DMS153 treated with DMSO at 0.1 percent for 48 hours (cell line): ENCODE data around the gene ARHGEF11.
"Not testable (repeated sequence)": the region's sequence is repeated elsewhere in the genome, so short reads cannot be mapped to it uniquely, and the experiment has no call there.

Experiments
- DNase-seq: peaks from one replicate; lab custom pipeline; 2025; ENCODE audit not compliant: unreplicated experiment; lab: John Stamatoyannopoulos, UW

Gene ARHGEF11

DNA sequence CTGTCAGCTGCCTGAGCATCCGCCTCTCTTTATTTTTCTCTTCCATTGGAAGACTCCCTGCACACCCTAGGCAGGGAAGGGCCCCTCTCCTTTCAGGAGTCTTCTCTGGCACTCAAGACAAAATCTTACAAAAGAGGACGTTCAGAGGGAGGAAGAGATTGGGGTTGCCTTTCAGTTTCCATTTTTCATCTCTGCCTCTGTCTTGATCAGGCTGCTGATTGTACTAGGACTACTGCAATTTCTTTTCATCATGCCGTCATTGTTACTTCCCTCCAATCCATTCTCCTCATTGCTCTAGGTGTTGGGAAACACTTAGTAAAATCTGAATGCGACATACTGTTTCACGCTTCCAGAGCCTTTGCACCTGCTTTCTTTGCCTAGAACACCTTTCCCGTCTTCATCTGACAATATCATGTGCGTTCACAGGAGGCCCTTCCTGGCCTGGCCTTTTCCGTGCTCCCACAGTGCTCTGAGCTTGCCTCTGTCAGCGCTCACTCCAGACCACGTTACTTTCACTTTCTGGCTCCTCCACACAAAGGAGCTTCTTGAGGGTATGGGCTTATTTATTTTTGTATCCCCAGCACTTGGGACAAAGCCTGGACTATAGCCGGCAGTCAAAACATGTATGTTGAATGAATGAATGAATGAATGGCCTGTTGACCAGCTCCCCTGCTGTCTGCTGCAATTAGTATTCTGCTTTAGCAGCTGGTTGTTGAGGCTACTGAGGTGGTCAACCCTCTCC lies 114.2 kb downstream of the ARHGEF11 start:
- peak; percentile 26 for DNase-seq

DNA sequence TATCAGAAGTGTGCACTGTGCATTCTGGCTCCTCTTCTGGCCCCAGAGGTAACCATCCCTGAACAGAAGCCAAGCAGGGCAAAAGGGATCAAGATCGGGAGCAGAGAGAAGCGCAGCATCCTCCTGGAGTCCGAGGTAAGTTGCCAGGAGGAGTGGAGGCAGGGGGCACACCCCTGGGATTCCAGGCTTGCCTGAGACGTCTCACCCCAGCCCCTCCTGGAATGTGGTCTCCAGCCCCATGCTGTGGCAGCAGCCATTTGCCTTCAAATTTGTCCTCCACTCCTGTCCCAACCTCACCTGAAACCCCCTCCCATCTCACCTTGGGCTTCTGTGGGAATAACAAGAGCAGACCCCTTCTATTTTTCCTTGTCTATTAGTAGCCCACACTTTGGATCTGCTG lies 115.1 kb downstream of the ARHGEF11 start:
- no peak for DNase-seq

DNA sequence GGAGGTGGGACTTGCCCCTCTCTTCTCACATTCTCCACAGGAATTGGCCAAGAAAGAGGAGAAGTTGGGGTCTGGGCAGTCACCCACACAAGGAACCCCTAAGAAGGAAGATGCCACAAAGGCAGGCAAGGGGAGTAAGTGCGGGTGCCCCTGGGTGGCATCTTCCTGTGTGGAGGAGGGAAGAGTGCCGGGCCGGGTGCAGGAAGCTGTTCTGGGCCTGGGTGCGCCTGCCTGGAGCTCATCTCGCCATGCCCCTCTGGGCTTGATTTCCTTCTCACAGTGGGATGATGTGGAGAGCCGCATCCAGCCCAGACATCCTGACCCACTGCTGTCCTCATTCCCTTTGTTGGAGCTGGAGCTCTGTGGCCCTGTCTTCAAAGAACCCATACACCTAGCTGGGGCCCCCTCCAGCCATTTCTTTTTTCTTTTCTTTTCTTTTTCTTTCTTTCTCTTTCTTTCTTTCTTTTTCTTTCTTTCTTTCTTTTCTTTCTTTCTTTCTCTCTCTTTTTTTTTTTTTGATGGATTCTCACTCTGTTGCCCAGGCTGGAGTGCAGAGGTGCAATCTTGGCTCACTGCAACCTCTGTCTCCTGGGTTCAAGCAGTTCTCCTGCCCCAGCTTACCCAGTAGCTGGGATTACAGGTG lies 115.8 kb downstream of the ARHGEF11 start:
- no peak for DNase-seq

DNA sequence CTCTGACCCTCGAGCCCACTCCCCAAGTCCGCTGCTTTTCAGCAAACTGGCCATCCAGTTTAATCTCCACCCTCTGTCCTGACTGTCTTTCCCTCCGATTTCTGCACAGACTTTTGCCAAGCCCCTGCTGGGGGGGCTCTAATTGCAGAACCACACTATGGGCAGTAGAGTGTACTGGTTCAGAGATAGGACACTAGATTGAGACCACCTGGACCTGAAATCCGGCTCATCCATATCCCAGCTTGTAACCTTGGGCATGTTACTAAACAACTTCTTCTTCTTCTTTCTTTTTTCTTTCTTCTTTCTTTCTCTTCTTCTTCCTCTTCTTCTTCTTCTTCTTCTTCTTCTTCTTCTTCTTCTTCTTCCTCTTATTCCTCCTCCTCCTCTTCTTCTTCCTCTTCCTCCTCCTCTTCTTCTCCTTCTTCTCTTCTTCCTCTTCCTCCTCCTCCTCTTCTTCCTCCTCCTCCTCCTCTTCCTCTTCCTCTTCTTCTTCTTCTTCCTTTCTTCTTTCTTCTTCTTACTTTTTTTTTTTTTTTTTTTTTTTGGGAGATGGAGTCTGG lies 117.4 kb downstream of the ARHGEF11 start:
- no peak for DNase-seq

DNA sequence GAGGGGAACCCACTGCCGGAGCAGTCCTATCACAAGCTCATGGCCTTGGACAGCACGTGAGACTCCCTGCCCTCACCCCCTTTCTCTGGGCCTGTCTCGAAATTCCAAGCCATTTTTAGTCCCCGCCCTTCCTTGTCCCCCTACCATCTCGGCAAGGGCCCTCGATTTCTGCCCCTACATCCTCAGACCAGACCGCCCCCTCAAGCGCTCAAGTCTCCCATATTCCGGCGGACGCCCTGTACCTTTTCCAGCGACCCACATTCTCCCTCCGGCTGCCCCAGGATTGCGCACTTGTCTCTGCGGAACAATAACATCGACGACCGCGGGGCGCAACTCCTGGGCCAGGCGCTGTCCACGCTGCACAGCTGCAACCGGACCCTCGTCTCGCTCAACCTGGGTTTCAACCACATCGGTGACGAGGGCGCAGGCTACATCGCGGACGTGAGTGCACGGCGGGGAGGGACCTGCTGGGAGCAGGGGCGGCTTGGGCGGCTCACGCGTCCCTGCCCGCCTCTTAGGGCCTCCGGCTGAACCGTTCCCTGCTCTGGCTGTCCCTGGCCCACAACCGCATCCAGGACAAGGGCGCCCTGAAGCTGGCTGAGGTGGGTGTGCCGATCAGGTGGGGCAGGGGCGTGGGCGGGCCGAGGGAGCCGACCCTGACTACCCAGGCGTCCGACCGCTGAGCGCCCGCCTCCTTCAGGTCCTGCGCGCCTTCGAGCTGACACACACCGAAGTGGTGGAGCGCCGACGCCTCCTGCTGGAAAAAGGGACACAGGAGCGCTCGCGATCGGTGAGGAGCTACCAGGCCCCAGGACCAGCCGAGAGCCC lies 118.1 kb downstream of the ARHGEF11 start:
- DNase-seq: peak; percentile 69

DNA sequence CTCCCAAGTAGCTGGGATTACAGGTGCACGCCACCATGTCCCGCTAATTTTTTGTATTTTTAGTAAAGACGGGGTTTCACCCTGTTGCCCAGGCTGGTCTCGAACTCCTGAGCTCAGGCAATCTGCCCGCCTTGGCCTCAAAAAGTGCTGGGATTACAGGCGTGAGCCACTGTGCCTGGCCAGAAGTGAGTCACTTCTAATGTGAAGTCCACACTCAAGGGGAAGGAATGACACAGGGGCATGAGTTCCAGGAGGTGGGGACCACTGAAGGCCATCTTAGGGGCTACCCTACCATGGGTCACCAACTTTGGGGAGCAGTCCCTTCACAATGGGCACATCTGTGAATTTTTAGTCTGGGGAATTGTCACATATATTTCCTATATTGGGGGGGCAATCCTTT lies 118.8 kb downstream of the ARHGEF11 start:
- not testable (repeated sequence) for DNase-seq

DNA sequence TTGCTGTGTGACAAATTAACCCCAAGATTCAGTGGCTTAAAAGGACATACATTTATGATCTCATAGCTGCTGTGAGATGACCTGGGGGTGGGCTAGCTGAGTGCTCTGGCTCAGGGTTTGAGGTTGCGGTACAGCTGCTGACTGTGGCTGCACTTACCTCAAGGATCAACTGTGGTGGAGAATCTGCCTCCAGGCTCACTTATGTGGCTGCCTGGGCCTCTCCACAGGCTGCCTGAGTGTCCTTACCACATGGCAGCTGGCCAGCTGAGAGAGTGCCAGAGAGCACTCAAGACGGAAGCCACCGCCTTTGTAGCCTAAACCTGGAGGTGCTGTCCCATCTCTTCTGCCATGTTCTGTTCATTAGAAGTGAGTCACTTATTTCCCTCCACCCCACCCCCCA lies 119.4 kb downstream of the ARHGEF11 start:
- no peak for DNase-seq

DNA sequence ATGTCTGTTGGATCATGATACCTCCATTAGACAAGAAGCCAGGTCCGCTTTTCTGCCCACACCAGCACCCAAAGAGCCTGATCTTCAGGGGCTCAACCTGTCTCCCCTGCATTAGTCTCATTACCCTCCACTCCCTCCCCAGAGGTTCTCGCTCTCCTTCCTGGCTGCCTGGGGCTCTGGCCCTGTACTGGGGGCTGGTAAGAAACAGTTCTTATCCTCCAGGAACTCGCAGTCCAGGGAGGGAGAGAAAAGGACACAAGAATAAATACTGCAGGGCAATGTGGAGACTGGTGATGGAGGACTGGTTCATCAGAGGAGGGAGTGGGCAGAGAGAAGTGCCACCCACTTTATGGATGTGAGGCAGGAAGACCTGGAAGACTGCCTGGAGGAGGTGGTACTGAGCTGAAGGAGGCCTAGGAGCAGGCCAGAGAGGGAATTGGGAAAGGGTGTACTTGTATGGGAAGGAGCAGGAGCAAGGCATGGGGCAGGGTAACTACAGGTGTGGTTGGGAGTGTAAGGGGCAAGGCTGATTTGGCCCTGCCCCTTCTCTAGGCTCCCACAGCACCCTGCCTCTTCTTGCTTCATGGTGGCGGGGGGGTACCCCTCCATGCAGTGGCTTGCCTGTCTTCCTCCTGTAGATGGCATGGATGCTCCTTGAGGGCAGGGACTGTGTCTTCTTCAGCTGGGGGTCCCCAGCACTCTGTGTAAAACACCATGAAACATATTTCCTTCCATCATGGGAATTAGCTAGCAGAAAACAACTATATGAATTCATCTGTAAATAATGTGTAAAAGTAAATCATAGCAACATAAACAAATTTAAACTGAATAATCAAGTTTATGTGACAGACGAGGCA lies 120.2 kb downstream of the ARHGEF11 start:
- DNase-seq: no peak

DNA sequence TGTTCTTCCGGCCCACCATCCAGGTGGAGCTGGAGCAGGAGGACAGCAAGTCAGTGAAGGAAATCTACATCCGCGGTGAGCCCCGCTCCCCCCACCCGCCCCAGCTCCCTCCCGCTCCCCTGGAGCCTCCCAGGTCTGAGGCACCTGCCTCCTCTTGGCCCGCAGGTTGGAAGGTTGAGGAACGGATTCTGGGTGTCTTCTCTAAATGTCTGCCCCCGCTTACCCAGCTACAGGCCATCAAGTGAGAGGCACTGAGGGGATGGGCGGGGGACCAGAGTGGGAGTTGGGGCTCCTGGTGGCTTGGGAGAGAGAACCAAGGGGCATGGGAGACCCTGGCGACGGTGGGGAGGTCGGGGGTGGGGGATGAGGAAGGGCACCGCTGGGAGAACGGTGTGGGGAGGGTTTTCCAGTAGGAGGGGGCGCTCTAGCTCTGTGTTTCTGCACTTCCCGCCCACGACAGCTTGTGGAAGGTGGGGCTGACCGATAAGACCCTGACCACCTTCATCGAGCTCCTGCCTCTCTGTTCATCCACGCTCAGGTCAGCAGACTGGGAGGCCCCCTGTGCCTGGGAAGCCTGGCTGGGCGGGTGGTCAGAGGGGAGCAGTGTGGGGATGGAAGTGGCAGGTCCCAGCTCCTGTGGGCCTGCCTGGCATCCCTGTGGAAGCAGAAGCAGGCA lies 120.9 kb downstream of the ARHGEF11 start:
- no peak for DNase-seq

DNA sequence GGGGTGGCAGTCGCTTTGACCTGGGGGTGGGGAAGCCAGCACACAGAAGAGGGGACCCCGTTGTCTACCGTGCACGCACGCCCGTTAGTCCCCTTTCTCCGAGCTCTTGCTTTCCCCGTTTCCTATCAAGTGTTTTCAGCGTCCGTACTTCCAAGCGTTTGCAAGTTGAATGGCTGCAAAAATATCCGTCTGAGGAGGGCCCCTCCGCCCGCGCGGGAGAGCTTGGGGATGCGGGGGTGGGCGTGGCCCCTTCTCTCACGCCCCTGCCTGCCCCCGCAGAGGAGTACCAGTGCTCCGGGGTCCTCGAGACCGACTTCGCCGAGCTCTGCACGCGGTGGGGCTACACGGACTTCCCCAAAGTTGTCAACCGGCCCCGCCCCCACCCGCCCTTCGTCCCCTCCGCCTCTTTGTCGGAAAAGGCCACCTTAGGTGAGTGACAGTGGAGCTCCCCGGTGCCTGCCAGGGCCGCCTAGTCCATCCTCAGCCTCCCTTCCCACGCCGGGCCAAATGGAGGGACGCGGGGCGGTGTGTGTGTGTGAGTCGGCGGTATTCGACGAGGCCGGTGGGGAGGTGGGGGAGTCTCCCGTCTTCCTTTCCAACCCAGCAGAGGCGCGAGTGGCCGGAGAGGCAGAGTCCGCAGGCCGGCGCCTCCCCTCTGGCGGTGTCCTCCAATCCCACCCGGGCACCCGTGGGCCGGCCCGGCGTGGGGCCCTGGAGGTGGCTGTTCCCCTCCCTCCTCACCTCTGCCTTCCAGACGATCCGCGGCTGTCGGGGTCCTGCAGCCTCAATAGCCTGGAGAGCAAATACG lies 121.7 kb downstream of the ARHGEF11 start:
- DNase-seq: no peak

DNA sequence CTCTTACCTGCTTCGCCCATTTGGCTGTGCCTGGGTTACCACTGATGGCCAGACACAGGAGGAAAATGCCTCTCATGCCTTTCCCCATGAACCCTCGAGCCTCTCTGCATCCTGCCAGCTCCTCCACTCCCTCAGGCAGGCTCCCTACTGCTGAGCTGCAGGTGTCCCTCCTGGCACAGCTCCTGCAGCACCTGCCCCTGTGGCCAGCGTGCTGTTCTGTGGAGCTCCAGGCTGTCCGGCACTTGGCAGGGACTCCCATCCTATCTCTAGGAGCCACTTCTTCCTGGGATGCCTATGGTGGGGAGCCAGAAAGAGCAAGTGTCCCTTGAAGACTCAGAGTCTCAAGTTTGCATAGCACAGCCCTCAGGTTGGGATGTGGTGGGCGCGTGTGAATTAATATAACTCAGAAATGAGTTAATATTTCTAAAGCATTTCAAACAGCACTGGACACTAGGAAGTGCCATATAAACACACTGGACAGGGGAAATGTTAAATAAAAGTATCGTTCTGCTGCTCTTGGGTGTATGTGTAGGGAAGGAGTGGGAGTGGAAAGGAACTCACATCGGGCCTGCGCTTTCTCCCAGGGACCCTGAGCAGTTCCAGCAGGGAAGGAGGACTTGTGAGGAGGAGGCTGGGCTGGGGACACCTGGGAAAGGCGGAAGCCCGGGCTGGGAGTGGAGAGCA lies 122.4 kb downstream of the ARHGEF11 start:
- peak; percentile 23 for DNase-seq

DNA sequence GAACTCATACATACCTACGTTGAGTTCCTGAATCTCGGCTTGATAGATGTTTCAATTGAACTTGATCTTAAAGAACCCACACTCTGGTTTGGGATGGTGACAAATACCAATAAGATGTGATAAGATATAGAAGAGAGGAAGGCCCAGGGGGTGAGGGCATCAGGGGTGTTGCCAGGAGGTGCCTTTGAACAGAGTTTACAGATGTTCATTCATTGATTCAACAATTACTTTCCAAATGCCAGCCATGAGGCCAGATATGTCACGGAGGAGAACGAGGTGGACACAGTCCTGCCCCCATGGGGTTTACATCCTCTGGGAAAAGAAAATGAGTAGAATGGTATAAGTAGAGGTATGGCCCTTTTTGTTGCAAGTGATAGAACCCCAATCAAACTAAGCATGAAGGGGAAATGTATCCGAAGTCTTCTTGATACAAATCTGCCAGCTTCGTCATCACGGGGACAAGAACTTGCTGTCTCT lies 124.5 kb downstream of the ARHGEF11 start:
- DNase-seq: no peak

DNA sequence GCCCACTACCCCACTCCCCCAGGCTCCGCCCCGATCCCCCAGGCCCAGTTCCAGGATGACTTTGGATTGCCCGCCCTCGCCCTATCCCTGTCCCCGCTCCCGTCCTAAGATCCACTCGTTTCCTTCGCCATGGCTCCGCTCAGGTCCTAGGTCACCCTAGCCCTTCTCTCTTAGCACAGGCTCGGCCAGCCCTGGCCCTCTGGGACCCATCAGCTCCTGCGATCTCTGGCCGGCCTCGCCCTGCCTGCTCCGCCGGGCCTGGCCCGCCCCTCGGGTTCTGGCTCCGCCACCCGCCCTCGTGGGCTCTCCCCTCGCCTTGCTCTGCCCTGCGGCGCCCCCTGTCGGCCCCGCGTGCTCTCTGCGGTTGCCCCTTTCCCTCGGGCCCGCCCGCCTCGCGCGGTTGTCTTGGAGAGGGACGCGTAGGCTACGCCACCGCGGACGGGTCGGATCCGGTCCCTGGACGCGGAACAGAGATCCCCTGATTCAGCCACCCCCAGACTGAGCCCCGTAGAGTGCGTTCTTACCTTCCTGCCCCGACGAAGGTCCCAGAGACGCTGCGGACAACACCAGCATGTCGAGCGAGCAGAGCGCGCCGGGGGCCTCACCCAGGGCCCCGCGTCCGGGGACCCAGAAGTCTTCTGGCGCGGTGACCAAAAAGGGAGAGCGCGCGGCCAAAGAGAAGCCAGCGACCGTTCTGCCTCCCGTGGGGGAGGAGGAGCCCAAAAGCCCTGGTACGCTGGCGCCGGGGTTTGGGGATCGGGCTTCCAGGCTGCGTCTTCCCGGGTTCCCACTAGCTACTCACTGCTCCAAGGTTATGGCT lies 125.1 kb downstream of the ARHGEF11 start, which contains the start of gene LRRC71:
Gene LRRC71 (plus strand): TSS at position 400 of the 820 bp plus-strand sequence. CDS start 172 bp downstream, at position 572.
- peak; percentile 45 for DNase-seq

DNA sequence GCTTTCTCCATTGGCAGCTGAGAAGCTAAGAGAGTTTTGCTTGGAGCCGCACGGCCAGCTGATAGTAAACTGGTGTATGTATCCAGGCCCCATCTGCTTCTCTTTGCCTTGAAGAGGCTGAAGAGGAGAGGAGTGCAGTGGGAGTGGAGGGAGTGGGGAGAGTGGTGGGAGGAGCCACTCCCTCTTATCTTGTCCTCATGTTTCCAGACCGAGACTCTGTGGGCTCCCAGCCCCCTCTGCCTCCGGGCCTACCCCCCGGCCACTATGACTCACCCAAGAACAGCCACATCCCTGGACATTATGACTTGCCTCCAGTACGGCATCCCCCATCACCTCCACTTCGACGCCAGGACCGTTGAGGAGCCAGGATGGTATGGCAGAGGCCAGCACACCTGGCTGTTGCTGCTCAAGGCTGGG lies 131.1 kb downstream of the ARHGEF11 start:
- no peak for DNase-seq

DNA sequence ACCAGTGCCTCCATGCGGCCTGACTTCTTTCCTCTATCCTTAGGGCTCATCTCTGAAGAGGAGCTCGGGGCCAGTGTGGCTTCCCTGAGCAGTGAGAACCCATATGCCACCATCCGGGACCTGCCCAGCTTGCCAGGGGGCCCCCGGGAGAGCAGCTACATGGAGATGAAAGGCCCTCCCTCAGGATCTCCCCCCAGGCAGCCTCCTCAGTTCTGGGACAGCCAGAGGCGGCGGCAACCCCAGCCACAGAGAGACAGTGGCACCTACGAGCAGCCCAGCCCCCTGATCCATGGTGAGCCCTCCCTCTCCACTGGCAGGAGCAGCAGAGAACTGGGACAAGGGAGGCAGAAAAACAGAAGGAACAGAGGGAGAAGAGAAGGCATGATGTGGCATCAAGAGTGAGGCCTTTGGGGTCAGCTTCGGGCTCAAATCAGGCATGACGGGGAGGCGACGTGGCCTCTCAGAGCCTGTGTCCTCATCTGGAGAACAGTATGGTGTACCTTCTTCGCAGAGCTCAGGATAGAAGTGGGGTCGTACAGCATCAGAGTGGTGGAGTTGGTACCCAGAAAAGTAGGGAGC lies 131.6 kb downstream of the ARHGEF11 start:
- no peak for DNase-seq

DNA sequence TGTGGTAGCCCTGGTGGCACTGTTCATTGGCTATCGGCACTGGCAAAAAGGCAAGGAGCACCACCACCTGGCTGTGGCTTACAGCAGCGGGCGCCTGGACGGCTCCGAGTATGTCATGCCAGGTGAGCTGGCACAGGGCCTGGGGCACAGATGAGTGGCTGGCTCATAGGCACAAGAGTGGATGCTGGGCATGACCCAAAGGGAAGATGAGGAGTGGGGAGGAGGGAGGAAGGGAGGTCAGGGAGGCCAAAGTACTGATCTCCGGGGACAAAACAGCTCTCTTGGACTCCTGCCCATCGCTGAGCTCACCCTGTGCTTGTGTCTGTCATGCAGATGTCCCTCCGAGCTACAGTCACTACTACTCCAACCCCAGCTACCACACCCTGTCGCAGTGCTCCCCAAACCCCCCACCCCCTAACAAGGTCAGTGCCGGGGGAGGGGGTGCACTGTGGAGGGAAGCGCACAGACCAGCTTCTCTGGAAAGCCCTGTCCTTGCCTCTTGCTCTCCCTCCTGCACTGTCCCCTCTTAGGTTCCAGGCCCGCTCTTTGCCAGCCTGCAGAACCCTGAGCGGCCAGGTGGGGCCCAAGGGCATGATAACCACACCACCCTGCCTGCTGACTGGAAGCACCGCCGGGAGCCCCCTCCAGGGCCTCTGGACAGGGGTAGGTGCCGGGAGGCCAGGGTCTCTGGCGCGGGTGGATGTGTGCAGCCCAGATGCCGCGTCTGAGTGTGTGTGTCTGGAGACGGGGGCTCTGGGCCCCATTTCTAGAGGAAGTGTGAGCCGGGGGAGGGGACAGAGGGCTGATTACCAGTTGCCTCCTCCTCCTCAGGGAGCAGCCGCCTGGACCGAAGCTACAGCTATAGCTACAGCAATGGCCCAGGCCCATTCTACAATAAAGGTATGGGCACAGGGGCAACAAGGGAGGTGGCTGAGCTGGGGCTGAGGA lies 132.4 kb downstream of the ARHGEF11 start:
- DNase-seq: peak; percentile 47
